H9 (cell line): Measurements from ENCODE around the gene ACSF3. TPM values are rescaled to one million over a fixed set of nuclear protein-coding genes. Genes with fewer than 3 reads are reported as not detected.

Experiments used
- DNase-seq: peaks from one replicate; pipeline ENCODE4 v3.0.0-alpha.2; 2017
- H2AFZ ChIP-seq: one replicate; pipeline ENCODE4 v1.6.1; 2013; ENCODE audit warnings: mild to moderate bottlenecking, low read length, control low read depth, moderate library complexity
- H2AK5ac ChIP-seq: 2 replicates; pipeline ENCODE4 v1.6.1; 2013; ENCODE audit warnings: low read length, control low read depth, mixed read lengths; ENCODE audit not compliant: insufficient read length
- H2BK120ac ChIP-seq: one replicate; pipeline ENCODE4 v1.6.1; 2013; ENCODE audit warnings: low read depth, mild to moderate bottlenecking, low read length, control low read depth, inconsistent platforms; ENCODE audit not compliant: poor library complexity, severe bottlenecking
- H2BK12ac ChIP-seq: 2 replicates; pipeline ENCODE4 v1.6.1; 2013; ENCODE audit warnings: low read length, control low read depth, mixed read lengths, low read depth; ENCODE audit not compliant: insufficient read length
- H2BK15ac ChIP-seq: 2 replicates; pipeline ENCODE4 v1.6.1; 2013; ENCODE audit warnings: low read depth, low read length, control low read depth
- H2BK20ac ChIP-seq: one replicate; pipeline ENCODE4 v1.6.1; 2013; ENCODE audit warnings: low read depth, mild to moderate bottlenecking, low read length, control low read depth, inconsistent platforms; ENCODE audit not compliant: poor library complexity, severe bottlenecking
- H2BK5ac ChIP-seq: 2 replicates; pipeline ENCODE4 v1.6.1; 2013; ENCODE audit warnings: low read length, control low read depth, mixed read lengths; ENCODE audit not compliant: insufficient read length
- H3K14ac ChIP-seq: 2 replicates; pipeline ENCODE4 v1.6.1; 2013; ENCODE audit warnings: low read length, control low read depth; ENCODE audit not compliant: insufficient read depth
- H3K18ac ChIP-seq: 2 replicates; pipeline ENCODE4 v1.6.1; 2013; ENCODE audit warnings: low read depth, mild to moderate bottlenecking, mixed read lengths, low read length, control low read depth; ENCODE audit not compliant: insufficient read length
- H3K23ac ChIP-seq: 2 replicates; pipeline ENCODE4 v1.6.1; 2013; ENCODE audit warnings: low read length, control low read depth, mixed read lengths, low read depth; ENCODE audit not compliant: insufficient read length
- H3K23me2 ChIP-seq: 2 replicates; pipeline ENCODE4 v1.6.1; 2013; ENCODE audit warnings: low read depth, mild to moderate bottlenecking, mixed read lengths, low read length, control low read depth; ENCODE audit not compliant: insufficient read length, poor library complexity, severe bottlenecking
- H3K27ac ChIP-seq: 2 replicates; pipeline ENCODE4 v1.5.1; 2013; ENCODE audit warnings: low read length, control low read depth, mixed read lengths, low read depth; ENCODE audit not compliant: insufficient read length
- H3K27me3 ChIP-seq: 2 replicates; pipeline ENCODE4 v1.6.1; 2013; ENCODE audit warnings: low read length, control low read depth, inconsistent platforms; ENCODE audit not compliant: insufficient read depth
- H3K4ac ChIP-seq: 2 replicates; pipeline ENCODE4 v1.6.1; 2013; ENCODE audit warnings: low read depth, mild to moderate bottlenecking, control low read depth, inconsistent platforms, low read length, moderate library complexity
- H3K4me1 ChIP-seq: 2 replicates; pipeline ENCODE4 v1.6.1; 2013; ENCODE audit warnings: low read length, control low read depth, inconsistent platforms; ENCODE audit not compliant: insufficient read depth
- H3K4me2 ChIP-seq: 2 replicates; pipeline ENCODE4 v1.6.1; 2013; ENCODE audit warnings: low read length, control low read depth, mixed read lengths; ENCODE audit not compliant: insufficient read length, insufficient read depth
- H3K56ac ChIP-seq: 2 replicates; pipeline ENCODE4 v1.6.1; 2013; ENCODE audit warnings: low read depth, mild to moderate bottlenecking, mixed read lengths, low read length, control low read depth; ENCODE audit not compliant: insufficient read length
- H3K79me1 ChIP-seq: 2 replicates; pipeline ENCODE4 v1.6.1; 2013; ENCODE audit warnings: low read depth, mild to moderate bottlenecking, moderate library complexity, low read length, control low read depth, inconsistent platforms; ENCODE audit not compliant: insufficient read depth, poor library complexity, severe bottlenecking
- H3K79me2 ChIP-seq: 2 replicates; pipeline ENCODE4 v1.6.1; 2013; ENCODE audit warnings: low read length, control low read depth, inconsistent platforms; ENCODE audit not compliant: insufficient read depth
- H3K9ac ChIP-seq: 2 replicates; pipeline ENCODE4 v1.6.1; 2013; ENCODE audit warnings: low read length, control low read depth, mixed read lengths; ENCODE audit not compliant: insufficient read length; ENCODE audit errors: extremely low read depth
- H3K9me3 ChIP-seq: one replicate; pipeline ENCODE4 v1.6.1; 2013; ENCODE audit warnings: low read depth, low read length, inconsistent platforms; ENCODE audit not compliant: control insufficient read depth
- H3T11ph ChIP-seq: one replicate; pipeline ENCODE4 v1.6.1; 2013; ENCODE audit warnings: mild to moderate bottlenecking, low read length, control low read depth, inconsistent platforms
- H4K20me1 ChIP-seq: one replicate; pipeline ENCODE4 v1.6.1; 2013; ENCODE audit not compliant: control insufficient read depth, insufficient read length, insufficient read depth
- H4K5ac ChIP-seq: 2 replicates; pipeline ENCODE4 v1.6.1; 2013; ENCODE audit warnings: low read depth, mild to moderate bottlenecking, mixed read lengths, low read length, control low read depth; ENCODE audit not compliant: insufficient read length
- H4K8ac ChIP-seq: replicated peaks from 2 replicates; pipeline ENCODE4 v1.6.1; 2013; ENCODE audit warnings: low read length, control low read depth, mixed read lengths, low read depth; ENCODE audit not compliant: insufficient read length
- H4K91ac ChIP-seq: 2 replicates; pipeline ENCODE4 v1.6.1; 2013; ENCODE audit warnings: low read depth, mild to moderate bottlenecking, moderate library complexity, mixed read lengths, low read length, control low read depth; ENCODE audit not compliant: insufficient read length
- H3K27ac Mint-ChIP-seq, 3 experiments: 2 replicates in 2 of 3; 3 replicates in 1 of 3; pipeline ENCODE4 v1.8.0; 2020 to 2021; ENCODE audit warnings: mixed read lengths in 3 of 3, mild to moderate bottlenecking in 1 of 3, moderate library complexity in 1 of 3
- H3K27me3 Mint-ChIP-seq: 2 replicates; pipeline ENCODE4 v1.8.0; 2021; ENCODE audit warnings: low read depth, mild to moderate bottlenecking, moderate library complexity, mixed read lengths
- H3K36me3 Mint-ChIP-seq, 3 experiments: 2 replicates in 2 of 3; 3 replicates in 1 of 3; pipeline ENCODE4 v1.8.0; 2020 to 2021; ENCODE audit warnings: low read depth in 3 of 3, mixed read lengths in 3 of 3; ENCODE audit not compliant: insufficient read depth in 1 of 3
- H3K4me1 Mint-ChIP-seq, 2 experiments: 2 replicates each; pipeline ENCODE4 v1.8.0; 2020; ENCODE audit warnings: mixed read lengths in 2 of 2
- H3K4me3 Mint-ChIP-seq, 2 experiments: 2 replicates in 1 of 2; 3 replicates in 1 of 2; pipeline ENCODE4 v1.8.0; 2020 to 2021; ENCODE audit warnings: mild to moderate bottlenecking in 2 of 2, mixed read lengths in 2 of 2, moderate library complexity in 1 of 2
- H3K9me3 Mint-ChIP-seq, 2 experiments: 2 replicates in 1 of 2; 3 replicates in 1 of 2; pipeline ENCODE4 v1.8.0; 2020; ENCODE audit warnings: mild to moderate bottlenecking in 2 of 2, mixed read lengths in 2 of 2, moderate library complexity in 1 of 2
- CTCF ChIP-seq: fragments of 200-600 bp; sonication (generic); conservative IDR thresholded peaks from 3 replicates; pipeline ENCODE4 v1.8.0; 2021; ENCODE audit warnings: antibody characterized with exemption, mild to moderate bottlenecking
- WGBS: extraction: QIAGEN DNeasy Blood & Tissue Kit; methylation state at CpG from one replicate; pipeline ENCODE4 v1.1.7; 2013; ENCODE audit warnings: missing lambda C conversion rate, low lambda C conversion rate, mixed read lengths; ENCODE audit not compliant: insufficient read length; ENCODE audit errors: extremely low coverage; 5-methylcytosine and 5-hydroxymethylcytosine counted together
- total RNA-seq: library from RNA; stranded (reverse); gene quantifications from 2 replicates; pipeline ENCODE4 v1.2.1, GENCODE V29; 2021

ACSF3 gene
- total RNA-seq, 1 experiment from 2014 or later, result 31.3 TPM

GRCh38 chr16:89146211-89147005 is 52.8 kb downstream of the ACSF3 start:
- H3T11ph ChIP-seq, result no peak overlapping the region
- DNase-seq, result no peak
- H4K91ac ChIP-seq, result no peak overlapping the region
- H4K5ac ChIP-seq, result no peak overlapping the region
- Mint-ChIP-seq H3K4me3 (no peak overlapping the region), H3K27me3 (no peaks in the 10 kb centered on the region; the same call in 1 of the 2 replicates), H3K4me1 (no peaks in the 10 kb centered on the region), H3K9me3 (peaks cover 12 to 24% of the 10 kb centered on the region in 2 experiments; a peak in 4 of 5 replicates), H3K27ac (peak overlapping the region in 1 of 3 experiments; percentile 73; a peak in 2 of 7 replicates), H3K36me3 (peaks cover 27 to 53% (median 52%) of the 10 kb centered on the region in 3 experiments)
- H2BK12ac ChIP-seq, result no peak overlapping the region
- H2BK120ac ChIP-seq, result no peak overlapping the region
- no peak overlapping the region for H4K8ac ChIP-seq
- no peak overlapping the region for H3K14ac ChIP-seq
- WGBS, result no CpG with 5 or more reads among the region's 21 CpGs
- no peak overlapping the region for H2AFZ ChIP-seq
- no peak overlapping the region for H2BK20ac ChIP-seq
- no peak overlapping the region for H3K56ac ChIP-seq
- TF ChIP-seq CTCF, result no peak
- no peaks in the 10 kb centered on the region for H3K23me2 ChIP-seq
- H3K27me3 ChIP-seq, result no peaks in the 10 kb centered on the region
- H2BK5ac ChIP-seq, result no peak overlapping the region
- H4K20me1 ChIP-seq, result no peaks in the 10 kb centered on the region
- no peak overlapping the region for H3K4ac ChIP-seq
- no peak overlapping the region for H3K23ac ChIP-seq
- no peak overlapping the region for H3K18ac ChIP-seq
- H3K79me1 ChIP-seq, result no peaks in the 10 kb centered on the region
- no peak overlapping the region for H3K4me2 ChIP-seq
- H3K79me2 ChIP-seq, result no peaks in the 10 kb centered on the region
- no peaks in the 10 kb centered on the region for H3K4me1 ChIP-seq
- no peak overlapping the region for H2AK5ac ChIP-seq
- H2BK15ac ChIP-seq, result no peak overlapping the region
- peaks cover 14% of the 10 kb centered on the region for H3K9me3 ChIP-seq
- H3K9ac ChIP-seq, result no peak overlapping the region
- H3K27ac ChIP-seq, result no peak overlapping the region
